DND-41 (cell line): ENCODE measurements around the gene TXN.

ENCODE experiments used
- CTCF ChIP-seq: IDR thresholded peaks from 2 replicates; pipeline ENCODE4 v1.5.1; 2012; ENCODE audit warnings: borderline replicate concordance, low read length, moderate library complexity, mild to moderate bottlenecking; ENCODE audit not compliant: poor library complexity, severe bottlenecking; ENCODE audit errors: extremely low read depth
- EZH2 ChIP-seq: IDR thresholded peaks from 3 replicates; pipeline ENCODE4 v1.6.1; 2012; ENCODE audit warnings: borderline replicate concordance, low read depth, mild to moderate bottlenecking, moderate library complexity, low read length, inconsistent platforms; ENCODE audit not compliant: severe bottlenecking

GRCh38 chr9:110214586-110215355 is 41.5 kb downstream of the TXN start:
- no peak for TF ChIP-seq CTCF
- TF ChIP-seq EZH2 = no peak
